A549 (cell line): ENCODE measurements around the gene DEPDC5.

Source experiments
- HEYL ChIP-seq: fragments of 250-450 bp; sonication (Bioruptor Pico); IDR thresholded peaks from 2 replicates; pipeline ENCODE4 v1.8.0; 2021; ENCODE audit warnings: mild to moderate bottlenecking, moderate library complexity
- PHF8 ChIP-seq: fragments of 200-600 bp; sonication (generic); IDR thresholded peaks from 2 replicates; pipeline ENCODE4 v1.6.1; 2016; ENCODE audit warnings: low read depth, mild to moderate bottlenecking, antibody characterized with exemption, moderate library complexity, borderline replicate concordance
- POLR2A ChIP-seq: IDR thresholded peaks from 2 replicates; pipeline ENCODE4 v1.6.1; 2012; ENCODE audit warnings: mild to moderate bottlenecking, low read length
- TF ChIP-seq, protein P1 (sequence below): IDR thresholded peaks from 2 replicates; pipeline ENCODE4 v1.6.1; 2012

GRCh38 chr22:31743871-31744270 lies 9.9 kb upstream of the DEPDC5 start:
- no peak for TF ChIP-seq HEYL (CRISPR knock-in tag)
- TF ChIP-seq, protein P1, sequence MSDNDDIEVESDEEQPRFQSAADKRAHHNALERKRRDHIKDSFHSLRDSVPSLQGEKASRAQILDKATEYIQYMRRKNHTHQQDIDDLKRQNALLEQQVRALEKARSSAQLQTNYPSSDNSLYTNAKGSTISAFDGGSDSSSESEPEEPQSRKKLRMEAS: no peak
- TF ChIP-seq PHF8: no peak
- no peak for TF ChIP-seq POLR2A
